DOHH2 (cell line): ENCODE results near the gene COG4.

Experiments used
- H3F3A ChIP-seq: fragments of 200-600 bp; sonication (generic), shearing (Covaris generic); 2 replicates; pipeline ENCODE4 v1.6.0; 2016; ENCODE audit warnings: antibody characterized with exemption, mild to moderate bottlenecking; ENCODE audit not compliant: control insufficient read depth, insufficient read depth
- H3K27ac ChIP-seq: fragments of 200-600 bp; sonication (generic); 2 replicates; pipeline ENCODE4 v1.5.1; 2014; ENCODE audit warnings: low read depth, mild to moderate bottlenecking, low read length, moderate library complexity
- H3K27me3 ChIP-seq: fragments of 200-600 bp; sonication (generic); 2 replicates; pipeline ENCODE4 v1.6.1; 2014; ENCODE audit warnings: mild to moderate bottlenecking, low read length, mixed read lengths; ENCODE audit not compliant: control insufficient read depth
- H3K36me3 ChIP-seq: fragments of 200-600 bp; sonication (generic); 2 replicates; pipeline ENCODE4 v1.6.1; 2014; ENCODE audit warnings: mild to moderate bottlenecking, low read length, moderate library complexity, mixed read lengths; ENCODE audit not compliant: control insufficient read depth
- H3K4me1 ChIP-seq: fragments of 200-600 bp; sonication (generic); 2 replicates; pipeline ENCODE4 v1.6.1; 2014; ENCODE audit warnings: mild to moderate bottlenecking, low read length, mixed read lengths; ENCODE audit not compliant: control insufficient read depth
- H3K4me2 ChIP-seq: fragments of 200-600 bp; sonication (generic); 2 replicates; pipeline ENCODE4 v1.6.0; 2014; ENCODE audit warnings: mild to moderate bottlenecking, low read length, moderate library complexity
- H3K4me3 ChIP-seq: fragments of 200-600 bp; sonication (generic); 2 replicates; pipeline ENCODE4 v1.5.1; 2014; ENCODE audit warnings: mild to moderate bottlenecking, low read length, mixed read lengths
- H3K79me2 ChIP-seq: fragments of 200-600 bp; sonication (generic); 2 replicates; pipeline ENCODE4 v1.6.1; 2014; ENCODE audit warnings: mild to moderate bottlenecking, low read length, mixed read lengths; ENCODE audit not compliant: control insufficient read depth
- H3K9me2 ChIP-seq: fragments of 200-600 bp; sonication (generic); replicated peaks from 2 replicates; pipeline ENCODE4 v1.6.1; 2014; ENCODE audit warnings: mild to moderate bottlenecking, low read length, mixed read lengths; ENCODE audit not compliant: control insufficient read depth
- H3K9me3 ChIP-seq: fragments of 200-600 bp; sonication (generic); 2 replicates; pipeline ENCODE4 v1.6.1; 2014; ENCODE audit warnings: antibody characterized with exemption, low read length, mixed read lengths; ENCODE audit not compliant: control insufficient read depth, insufficient read depth
- H4K20me1 ChIP-seq: fragments of 200-600 bp; sonication (generic); 2 replicates; pipeline ENCODE4 v1.6.0; 2014; ENCODE audit warnings: low read depth, mild to moderate bottlenecking, antibody characterized with exemption, low read length, moderate library complexity; ENCODE audit not compliant: control insufficient read depth, insufficient read depth
- EZH2phosphoT487 ChIP-seq: fragments of 200-600 bp; sonication (generic); IDR thresholded peaks from 2 replicates; pipeline ENCODE4 v1.6.1; 2017; ENCODE audit warnings: borderline replicate concordance, mild to moderate bottlenecking, antibody characterized with exemption, low read length, moderate library complexity, mixed read lengths
- TF ChIP-seq, protein P1 (sequence below): fragments of 200-600 bp; sonication (generic); IDR thresholded peaks from one replicate; pipeline ENCODE4 v1.5.1; 2014; ENCODE audit warnings: antibody characterized with exemption, mild to moderate bottlenecking, low read depth, low read length; ENCODE audit not compliant: poor library complexity, severe bottlenecking

The COG4 gene

DNA sequence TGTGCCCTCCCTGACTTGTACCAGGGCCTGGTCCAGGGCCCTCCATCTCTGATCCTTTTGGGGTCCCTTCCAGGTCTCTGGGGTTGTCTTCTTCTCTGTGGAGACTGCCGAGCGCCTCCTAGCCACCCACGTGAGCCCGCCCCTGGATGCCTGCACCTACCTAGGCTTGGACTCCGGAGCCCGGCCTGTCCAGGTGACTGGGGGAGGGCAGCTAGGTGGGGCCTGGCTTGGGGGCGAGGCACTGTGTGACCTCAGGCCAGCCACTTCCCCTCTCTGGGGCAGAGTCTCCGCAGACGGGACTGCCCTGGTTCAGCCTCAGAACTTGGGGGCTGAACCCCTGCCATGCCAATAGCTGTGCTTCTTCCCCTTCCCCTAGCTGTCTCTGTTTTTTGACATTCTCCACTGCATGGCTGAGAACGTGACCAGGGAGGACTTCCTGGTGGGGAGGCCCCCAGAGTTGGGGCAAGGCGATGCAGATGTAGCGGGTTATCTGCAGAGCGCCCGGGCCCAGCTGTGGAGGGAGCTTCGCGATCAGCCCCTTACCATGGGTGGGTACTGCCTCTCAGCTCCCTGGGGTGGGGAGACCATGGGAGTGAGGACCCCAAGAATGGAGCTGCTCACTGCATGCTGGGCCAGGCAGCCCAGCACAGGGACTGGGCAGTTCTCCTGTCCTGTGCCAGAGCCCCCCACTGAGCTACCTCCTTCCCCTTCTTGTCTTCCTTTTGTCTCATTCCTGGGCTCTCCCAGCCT is 54.4 kb downstream of the COG4 start:
- TF ChIP-seq, protein P1, sequence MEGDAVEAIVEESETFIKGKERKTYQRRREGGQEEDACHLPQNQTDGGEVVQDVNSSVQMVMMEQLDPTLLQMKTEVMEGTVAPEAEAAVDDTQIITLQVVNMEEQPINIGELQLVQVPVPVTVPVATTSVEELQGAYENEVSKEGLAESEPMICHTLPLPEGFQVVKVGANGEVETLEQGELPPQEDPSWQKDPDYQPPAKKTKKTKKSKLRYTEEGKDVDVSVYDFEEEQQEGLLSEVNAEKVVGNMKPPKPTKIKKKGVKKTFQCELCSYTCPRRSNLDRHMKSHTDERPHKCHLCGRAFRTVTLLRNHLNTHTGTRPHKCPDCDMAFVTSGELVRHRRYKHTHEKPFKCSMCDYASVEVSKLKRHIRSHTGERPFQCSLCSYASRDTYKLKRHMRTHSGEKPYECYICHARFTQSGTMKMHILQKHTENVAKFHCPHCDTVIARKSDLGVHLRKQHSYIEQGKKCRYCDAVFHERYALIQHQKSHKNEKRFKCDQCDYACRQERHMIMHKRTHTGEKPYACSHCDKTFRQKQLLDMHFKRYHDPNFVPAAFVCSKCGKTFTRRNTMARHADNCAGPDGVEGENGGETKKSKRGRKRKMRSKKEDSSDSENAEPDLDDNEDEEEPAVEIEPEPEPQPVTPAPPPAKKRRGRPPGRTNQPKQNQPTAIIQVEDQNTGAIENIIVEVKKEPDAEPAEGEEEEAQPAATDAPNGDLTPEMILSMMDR: no peak
- no peak for TF ChIP-seq EZH2phosphoT487
- H3K9me3 ChIP-seq: no peaks in the 10 kb centered on the region
- no peak overlapping the region for H3K4me3 ChIP-seq
- no peak overlapping the region for H3K27ac ChIP-seq
- no peaks in the 10 kb centered on the region for H3K9me2 ChIP-seq
- no peaks in the 10 kb centered on the region for H4K20me1 ChIP-seq
- H3K27me3 ChIP-seq: no peaks in the 10 kb centered on the region
- H3K79me2 ChIP-seq: no peaks in the 10 kb centered on the region
- H3K36me3 ChIP-seq: no peaks in the 10 kb centered on the region
- peaks cover 18% of the 10 kb centered on the region for H3K4me1 ChIP-seq
- H3K4me2 ChIP-seq: no peak overlapping the region
- H3F3A ChIP-seq: no peaks in the 10 kb centered on the region

DNA sequence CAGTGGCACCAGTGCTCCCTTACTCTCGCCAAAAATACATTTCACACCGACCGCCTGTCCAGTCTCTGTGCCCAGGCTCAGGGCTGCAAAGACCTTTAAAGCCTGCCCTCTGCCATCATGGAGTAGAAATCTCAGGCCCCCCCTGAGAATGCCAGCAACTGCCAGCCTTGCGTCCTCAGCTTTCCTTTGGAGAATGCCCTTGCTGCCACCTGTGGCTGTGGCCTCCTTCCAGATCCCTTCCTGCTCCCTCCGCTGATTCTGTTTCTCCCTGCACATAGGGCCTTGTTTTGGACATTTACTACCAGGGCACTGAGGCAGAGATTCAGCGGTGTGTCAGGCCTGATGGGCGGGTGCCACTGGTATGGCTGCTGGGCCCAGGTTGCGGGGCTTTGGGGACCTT is 55.7 kb downstream of the COG4 start:
- TF ChIP-seq, protein P1: no peak
- TF ChIP-seq EZH2phosphoT487: no peak
- Histone ChIP-seq H3K36me3 (no peaks in the 10 kb centered on the region), H3K4me3 (no peak overlapping the region), H3F3A (no peaks in the 10 kb centered on the region), H3K79me2 (no peaks in the 10 kb centered on the region), H3K4me1 (peaks cover 15% of the 10 kb centered on the region), H3K27ac (no peak overlapping the region), H4K20me1 (no peaks in the 10 kb centered on the region), H3K9me3 (no peaks in the 10 kb centered on the region), H3K4me2 (no peak overlapping the region), H3K27me3 (no peaks in the 10 kb centered on the region), H3K9me2 (no peaks in the 10 kb centered on the region)

DNA sequence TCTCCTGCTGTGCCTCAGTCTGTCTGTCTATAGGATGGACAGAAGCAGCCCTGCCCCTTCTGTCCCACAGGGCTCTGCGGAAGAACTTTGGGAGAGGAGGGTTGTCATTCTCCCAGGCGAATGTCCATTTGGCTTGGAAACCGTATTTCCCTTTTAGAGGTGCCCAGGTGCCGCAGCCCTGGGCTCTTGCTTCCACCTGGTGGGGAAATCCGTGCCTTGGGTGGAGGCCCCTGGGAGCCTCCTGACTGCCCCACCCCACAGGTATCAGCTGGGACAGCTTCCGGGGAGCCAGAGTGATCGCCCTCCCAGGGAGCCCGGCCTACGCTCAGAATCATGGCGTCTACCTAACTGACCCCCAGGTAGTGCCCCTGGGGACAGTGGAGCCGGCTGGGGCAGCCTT is 56.2 kb downstream of the COG4 start:
- no peaks in the 10 kb centered on the region for H3K79me2 ChIP-seq
- TF ChIP-seq EZH2phosphoT487: no peak
- TF ChIP-seq, protein P1: no peak
- no peaks in the 10 kb centered on the region for H3K9me2 ChIP-seq
- H3K36me3 ChIP-seq: no peaks in the 10 kb centered on the region
- no peak overlapping the region for H3K4me3 ChIP-seq
- H3K4me1 ChIP-seq: peaks cover 15% of the 10 kb centered on the region
- no peaks in the 10 kb centered on the region for H3K27me3 ChIP-seq
- H3F3A ChIP-seq: no peaks in the 10 kb centered on the region
- no peak overlapping the region for H3K27ac ChIP-seq
- no peaks in the 10 kb centered on the region for H3K9me3 ChIP-seq
- H4K20me1 ChIP-seq: no peaks in the 10 kb centered on the region
- H3K4me2 ChIP-seq: no peak overlapping the region
